Measurements from ENCODE around the gene VPS72. TPM values are rescaled to one million over a fixed set of nuclear protein-coding genes. Genes with fewer than 3 reads are reported as not detected.
"Not testable (repeated sequence)": the region's sequence is repeated elsewhere in the genome, so short reads cannot be mapped to it uniquely, and the experiment has no call there.

The VPS72 gene
- total RNA-seq, 4 donors from 2014 or later = 21.5 to 26.9 (median 24.4) TPM

DNA sequence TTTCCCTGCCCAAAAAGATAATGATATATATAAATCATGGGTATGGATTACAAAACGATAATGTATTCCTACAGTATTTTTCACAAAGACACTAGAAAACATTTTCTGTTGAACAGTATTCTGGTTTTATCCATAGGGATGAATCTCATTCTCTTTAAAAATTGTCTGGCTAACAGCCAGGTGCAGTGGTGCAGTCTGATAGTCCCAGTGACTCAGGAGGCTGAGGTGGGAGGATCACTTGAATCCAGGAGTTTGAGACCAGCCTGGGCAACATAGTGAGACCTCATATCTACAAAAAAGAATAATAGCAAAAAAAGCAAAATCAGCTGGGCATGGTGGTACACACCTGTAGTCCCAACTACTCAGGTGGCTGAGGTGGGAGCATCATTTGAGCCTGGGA is 31.6 kb upstream of the VPS72 start:
- no peak overlapping the region for H3K4me3 ChIP-seq
- no peaks in the 10 kb centered on the region for H3K4me1 ChIP-seq

DNA sequence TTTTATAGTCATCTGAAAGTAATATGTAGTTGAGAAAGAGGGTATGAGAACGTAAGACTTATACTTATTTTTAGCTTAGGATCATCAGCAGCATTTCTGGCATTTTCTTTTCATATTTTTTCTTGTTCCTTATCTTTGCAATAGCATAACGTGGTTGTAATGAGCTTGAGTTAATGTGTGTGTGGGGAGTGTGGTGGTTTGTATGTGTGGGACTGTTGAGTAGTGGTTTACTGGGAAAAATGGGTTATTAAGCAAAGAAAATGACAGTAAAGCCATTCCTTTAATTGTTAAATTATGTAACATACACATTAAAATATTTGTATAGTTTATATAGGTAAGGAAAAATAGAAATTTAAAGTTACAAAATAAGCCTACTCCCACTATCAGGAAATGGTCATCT is 23.6 kb upstream of the VPS72 start:
- Histone ChIP-seq H3K4me1 (peaks cover 0 to 5% (median 0%) of the 10 kb centered on the region in 4 donors), H3K4me3 (no peak overlapping the region), H3K27me3 (no peaks in the 10 kb centered on the region), H3K36me3 (peaks cover 0 to 36% (median 0%) of the 10 kb centered on the region in 3 donors), H3K9me3 (no peaks in the 10 kb centered on the region), H3K27ac (no peak overlapping the region)
- no peak for DNase-seq
- TF ChIP-seq, protein P1, sequence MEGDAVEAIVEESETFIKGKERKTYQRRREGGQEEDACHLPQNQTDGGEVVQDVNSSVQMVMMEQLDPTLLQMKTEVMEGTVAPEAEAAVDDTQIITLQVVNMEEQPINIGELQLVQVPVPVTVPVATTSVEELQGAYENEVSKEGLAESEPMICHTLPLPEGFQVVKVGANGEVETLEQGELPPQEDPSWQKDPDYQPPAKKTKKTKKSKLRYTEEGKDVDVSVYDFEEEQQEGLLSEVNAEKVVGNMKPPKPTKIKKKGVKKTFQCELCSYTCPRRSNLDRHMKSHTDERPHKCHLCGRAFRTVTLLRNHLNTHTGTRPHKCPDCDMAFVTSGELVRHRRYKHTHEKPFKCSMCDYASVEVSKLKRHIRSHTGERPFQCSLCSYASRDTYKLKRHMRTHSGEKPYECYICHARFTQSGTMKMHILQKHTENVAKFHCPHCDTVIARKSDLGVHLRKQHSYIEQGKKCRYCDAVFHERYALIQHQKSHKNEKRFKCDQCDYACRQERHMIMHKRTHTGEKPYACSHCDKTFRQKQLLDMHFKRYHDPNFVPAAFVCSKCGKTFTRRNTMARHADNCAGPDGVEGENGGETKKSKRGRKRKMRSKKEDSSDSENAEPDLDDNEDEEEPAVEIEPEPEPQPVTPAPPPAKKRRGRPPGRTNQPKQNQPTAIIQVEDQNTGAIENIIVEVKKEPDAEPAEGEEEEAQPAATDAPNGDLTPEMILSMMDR (IDR thresholded peaks at IDR 0.05) = no peak
- TF ChIP-seq POLR2A (IDR thresholded peaks at IDR 0.05) = no peak

More for the DNA sequence above, 31.6 kb upstream of the VPS72 start:
- Histone ChIP-seq H3K27ac (no peak overlapping the region), H3K9me3 (no peaks in the 10 kb centered on the region), H3K27me3 (no peaks in the 10 kb centered on the region), H3K36me3 (peaks cover 0 to 28% (median 0%) of the 10 kb centered on the region in 3 donors)
- TF ChIP-seq POLR2A (IDR thresholded peaks at IDR 0.05) = no peak
- TF ChIP-seq, protein P1 (IDR thresholded peaks at IDR 0.05) = no peak
- no peak for DNase-seq

DNA sequence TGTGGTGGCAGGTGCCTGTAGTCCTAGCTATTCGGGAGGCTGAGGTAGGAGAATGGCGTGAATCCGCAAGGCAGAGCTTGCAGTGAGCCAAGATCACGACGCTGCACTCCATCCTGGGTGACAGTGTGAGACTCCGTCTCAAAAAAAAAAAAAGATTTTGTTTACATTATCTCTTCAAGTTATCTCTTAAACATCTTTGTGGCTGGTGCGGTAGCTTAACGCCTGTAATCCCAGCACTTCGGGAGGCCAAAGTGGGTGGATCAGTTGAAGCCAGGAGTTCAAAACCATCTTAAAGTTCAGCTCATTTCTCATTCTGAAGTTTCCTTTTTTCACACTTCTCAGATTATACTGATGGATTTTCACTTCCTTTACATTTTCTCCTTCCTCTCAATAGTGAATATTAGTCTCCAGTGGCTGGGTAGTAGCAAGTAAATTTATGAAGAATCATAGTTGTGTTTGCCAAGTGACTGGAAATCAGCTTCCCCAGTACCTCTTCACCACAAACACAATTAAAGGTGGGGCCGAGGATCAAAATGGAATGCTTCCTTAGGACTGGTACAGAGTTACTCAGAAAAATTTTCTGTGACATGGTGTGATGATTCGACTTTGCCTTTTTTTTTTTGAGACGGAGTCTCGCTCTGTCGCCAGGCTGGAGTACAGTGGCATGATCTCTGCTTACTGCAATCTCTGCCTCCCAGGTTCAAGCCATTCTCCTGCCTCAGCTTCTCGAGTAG is 22.1 kb upstream of the VPS72 start:
- Histone ChIP-seq H3K27ac (no peak overlapping the region), H3K9me3 (no peaks in the 10 kb centered on the region), H3K4me1 (peaks cover 0 to 5% (median 0%) of the 10 kb centered on the region in 4 donors), H3K4me3 (no peak overlapping the region), H3K27me3 (no peaks in the 10 kb centered on the region), H3K36me3 (peaks cover 0 to 46% (median 0%) of the 10 kb centered on the region in 3 donors)
- TF ChIP-seq, protein P1 (IDR thresholded peaks at IDR 0.05) = no peak
- no peak for TF ChIP-seq POLR2A (IDR thresholded peaks at IDR 0.05)
- DNase-seq = peak in 1 of 3 donors; percentile 21

DNA sequence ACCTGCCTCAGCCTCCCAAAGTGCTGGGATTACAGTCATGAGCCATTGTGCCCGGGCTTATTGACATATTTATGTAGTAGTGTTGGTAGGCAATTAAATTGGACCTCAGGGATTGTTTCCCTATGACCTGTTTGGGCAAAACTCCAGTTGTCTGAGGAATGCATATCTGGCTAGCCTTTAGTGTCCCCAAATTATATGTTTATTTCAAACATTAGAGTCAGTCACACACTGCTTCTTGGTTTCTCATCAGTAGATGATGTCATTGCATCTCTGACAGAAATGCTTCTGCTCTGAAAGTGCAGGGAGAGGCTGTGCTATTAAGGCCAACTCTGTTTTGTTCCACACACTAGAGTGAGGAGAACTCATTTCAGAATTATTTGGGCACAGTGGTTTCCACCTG is 20.8 kb upstream of the VPS72 start:
- H3K9me3 ChIP-seq = no peaks in the 10 kb centered on the region
- no peak for DNase-seq
- H3K27ac ChIP-seq = no peak overlapping the region
- no peak overlapping the region for H3K4me3 ChIP-seq
- peaks cover 0 to 56% (median 0%) of the 10 kb centered on the region in 3 donors for H3K36me3 ChIP-seq
- H3K4me1 ChIP-seq = peaks cover 0 to 5% (median 0%) of the 10 kb centered on the region in 4 donors
- TF ChIP-seq, protein P1 (IDR thresholded peaks at IDR 0.05) = no peak
- no peak for TF ChIP-seq POLR2A (IDR thresholded peaks at IDR 0.05)
- H3K27me3 ChIP-seq = no peaks in the 10 kb centered on the region

DNA sequence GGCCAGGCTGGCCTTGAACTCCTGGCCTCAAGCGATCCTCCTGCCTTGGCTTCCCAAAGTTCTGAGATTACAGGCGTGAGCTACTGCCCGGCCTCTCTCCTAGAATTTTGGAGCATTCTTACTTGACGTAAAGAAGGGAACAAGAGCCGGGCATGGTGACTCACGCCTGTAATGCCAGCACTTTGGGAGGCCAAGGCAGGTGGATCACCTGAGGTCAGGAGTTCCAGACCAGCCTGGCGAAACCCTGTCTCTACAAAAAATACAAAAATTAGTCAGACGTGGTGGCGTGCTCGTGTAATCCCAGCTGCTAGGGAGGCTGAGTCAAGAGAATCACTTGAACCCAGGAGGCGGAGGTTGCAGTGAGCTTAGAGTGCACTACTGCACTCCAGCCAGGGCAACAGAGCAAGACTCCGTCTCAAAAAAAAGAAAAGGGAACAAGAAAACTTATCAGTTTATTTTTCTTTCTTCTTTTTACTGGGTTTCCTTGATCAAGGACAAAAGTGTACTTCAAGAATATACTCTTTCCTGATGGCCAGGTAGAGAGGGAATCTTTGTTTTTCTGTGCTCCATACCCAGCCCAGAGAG is 15.5 kb upstream of the VPS72 start:
- Histone ChIP-seq H3K4me1 (peaks cover 0 to 21% (median 4%) of the 10 kb centered on the region in 4 donors), H3K36me3 (peaks cover 0 to 56% (median 0%) of the 10 kb centered on the region in 3 donors)

More for the DNA sequence above, 15.5 kb upstream of the VPS72 start:
- not testable (repeated sequence) for H3K27ac ChIP-seq, H3K9me3 ChIP-seq, DNase-seq, H3K27me3 ChIP-seq, H3K4me3 ChIP-seq
